HCT116 (cell line): ENCODE data around the gene GPAT2.
"Not testable (repeated sequence)": the region's sequence is repeated elsewhere in the genome, so short reads cannot be mapped to it uniquely, and the experiment has no call there.

Experiments
- ATF3 ChIP-seq: IDR thresholded peaks from 2 replicates; pipeline ENCODE4 v1.6.1; 2012
- CEBPB ChIP-seq: IDR thresholded peaks from 2 replicates; pipeline ENCODE4 v1.6.1; 2012; ENCODE audit warnings: low read depth
- CTCF ChIP-seq, 3 experiments: fragments of 200-600 bp in 1 of 3; sonication (generic) in 1 of 3; IDR thresholded peaks in 2 of 3; conservative IDR thresholded peaks in 1 of 3; 2 replicates each; pipeline ENCODE4 v1.5.1; 2012 to 2017; ENCODE audit warnings: low read depth in 2 of 3, low read length in 2 of 3, antibody characterized with exemption in 1 of 3, borderline replicate concordance in 1 of 3, control low read depth in 1 of 3, mild to moderate bottlenecking in 1 of 3, mixed read lengths in 1 of 3, mixed run types in 1 of 3, moderate library complexity in 1 of 3; ENCODE audit not compliant: insufficient read depth in 1 of 3
- EZH2 ChIP-seq: fragments of 200-600 bp; sonication (generic); IDR thresholded peaks from 2 replicates; pipeline ENCODE4 v1.6.1; 2017; ENCODE audit warnings: antibody characterized with exemption, mixed run types
- EZH2phosphoT487 ChIP-seq: fragments of 200-600 bp; IDR thresholded peaks from 2 replicates; pipeline ENCODE4 v1.6.1; 2018; ENCODE audit warnings: antibody characterized with exemption, borderline replicate concordance
- MAX ChIP-seq: IDR thresholded peaks from 2 replicates; pipeline ENCODE4 v1.6.1; 2012
- POLR2AphosphoS5 ChIP-seq: IDR thresholded peaks from 2 replicates; pipeline ENCODE4 v1.6.1; 2011; ENCODE audit warnings: mild to moderate bottlenecking, low read depth, low read length, moderate library complexity
- SIN3A ChIP-seq: IDR thresholded peaks from 2 replicates; pipeline ENCODE4 v1.6.1; 2012; ENCODE audit warnings: low read depth
- SP1 ChIP-seq: IDR thresholded peaks from 2 replicates; pipeline ENCODE4 v1.6.1; 2012; ENCODE audit warnings: low read depth
- TCF7L2 ChIP-seq: IDR thresholded peaks from 2 replicates; pipeline ENCODE4 v1.7.0; 2011; ENCODE audit warnings: borderline replicate concordance, inconsistent platforms; ENCODE audit not compliant: insufficient read depth, insufficient read length; ENCODE audit errors: extremely low read depth
- YY1 ChIP-seq: IDR thresholded peaks from 2 replicates; pipeline ENCODE4 v1.6.1; 2011; ENCODE audit warnings: low read length, low read depth, moderate library complexity, mild to moderate bottlenecking; ENCODE audit not compliant: insufficient replicate concordance; ENCODE audit errors: extremely low read depth

GRCh38 chr2:96052632-96053031 is 17.9 kb upstream of the GPAT2 start:
- not testable (repeated sequence) for TF ChIP-seq MAX; CTCF (IDR thresholded peaks at IDR 0.05 in 2 of 3, conservative IDR thresholded peaks at IDR 0.05 in 1 of 3; ENCODE audit: borderline replicate concordance in 1 of 3, insufficient read depth in 1 of 3, low read depth in 2 of 3, low read length in 2 of 3); EZH2phosphoT487; CEBPB; SP1; SIN3A; EZH2; ATF3; POLR2AphosphoS5; YY1; TCF7L2
